Activated CD8-positive, alpha-beta memory T cell treated with anti-CD3 and anti-CD28 coated beads for 24 hours (primary cell): Measurements from ENCODE around the gene RUSC2.
"Not testable (repeated sequence)": the region's sequence is repeated elsewhere in the genome, so short reads cannot be mapped to it uniquely, and the experiment has no call there.

Experiments used
- DNase-seq: peaks from one replicate; pipeline ENCODE4 v3.0.0-alpha.2; 2020

Gene RUSC2

GRCh38 chr9:35522187-35522586 is 32.3 kb downstream of the RUSC2 start:
- no peak for DNase-seq

- DNase-seq: no peak
Measured at GRCh38 chr9:35522700-35523099, 32.8 kb downstream of the RUSC2 start.

- not testable (repeated sequence) for DNase-seq
Measured at GRCh38 chr9:35523556-35523955, 33.6 kb downstream of the RUSC2 start.

GRCh38 chr9:35526087-35526801 is 36.3 kb downstream of the RUSC2 start:
- no peak for DNase-seq

- no peak for DNase-seq
Measured at GRCh38 chr9:35529161-35529823, 39.4 kb downstream of the RUSC2 start.

- DNase-seq: no peak
Measured at GRCh38 chr9:35533398-35533797, 43.5 kb downstream of the RUSC2 start.

GRCh38 chr9:35534921-35535320 is 45.0 kb downstream of the RUSC2 start:
- not testable (repeated sequence) for DNase-seq

- no peak for DNase-seq
Measured at GRCh38 chr9:35537913-35538312, 48.0 kb downstream of the RUSC2 start.

GRCh38 chr9:35538361-35539234 is 48.7 kb downstream of the RUSC2 start:
- no peak for DNase-seq
